ENCODE results near the gene ADARB2. TPM values are rescaled to one million over a fixed set of nuclear protein-coding genes. Genes with fewer than 3 reads are reported as not detected.

Gene ADARB2
- total RNA-seq, 4 donors from 2014 or later = 0.32 to 1.6 (median 0.80) TPM

DNA sequence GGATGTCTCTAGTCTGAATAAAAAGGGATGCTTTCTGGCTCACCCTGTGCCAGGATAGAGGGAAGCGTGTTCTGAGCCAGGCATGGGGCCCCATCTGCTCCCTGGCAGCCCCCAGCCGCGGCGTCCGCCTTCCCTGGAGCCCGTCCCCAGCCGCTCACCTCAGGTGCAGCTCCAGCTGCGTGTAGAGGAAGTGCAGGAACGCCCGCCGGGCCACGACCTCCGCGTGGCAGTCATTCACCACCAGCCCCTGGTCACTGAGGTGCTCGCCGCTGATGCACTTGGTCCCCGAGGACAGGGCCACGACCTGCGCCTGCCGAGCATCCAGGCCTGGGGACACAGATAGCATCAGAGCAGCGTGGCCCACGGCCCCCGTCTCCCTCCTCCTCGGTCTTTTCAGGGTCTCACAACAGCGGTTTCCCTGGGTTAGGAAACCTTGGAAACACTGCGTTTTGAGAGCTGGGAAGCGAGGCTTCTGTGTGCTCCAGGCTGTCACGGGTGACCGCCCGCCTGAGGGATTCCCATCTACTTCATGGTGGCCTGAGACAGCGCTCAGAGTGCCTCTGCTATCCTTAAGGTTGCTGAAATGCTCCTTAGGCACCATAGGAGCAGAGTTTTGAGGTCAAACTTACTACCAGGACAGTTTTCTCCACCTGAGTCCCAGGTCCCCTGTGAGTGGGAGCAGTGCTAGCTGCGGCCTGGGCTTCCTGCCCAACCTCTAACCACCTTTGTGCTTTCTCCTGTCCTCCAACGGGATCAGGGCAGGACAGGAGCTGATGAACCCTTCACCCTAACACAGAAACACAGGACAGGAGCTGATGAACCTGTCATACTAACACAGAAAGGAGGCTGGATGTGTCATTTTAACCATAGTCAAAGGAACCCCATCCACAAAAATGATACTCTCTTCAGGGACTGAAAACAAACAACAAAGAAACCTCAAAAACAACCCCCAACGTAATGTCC is 495.1 kb downstream of the ADARB2 start:
- no peak for DNase-seq (ENCODE audit: low spot score in 2 of 2)
- no peak overlapping the region for H3K4me3 ChIP-seq
- no peaks in the 10 kb centered on the region for H3K36me3 ChIP-seq
- no peaks in the 10 kb centered on the region for H3K4me1 ChIP-seq
- H3K27me3 ChIP-seq = peaks cover 23% of the 10 kb centered on the region
- no peak overlapping the region for H3K27ac ChIP-seq
- TF ChIP-seq, protein P1, sequence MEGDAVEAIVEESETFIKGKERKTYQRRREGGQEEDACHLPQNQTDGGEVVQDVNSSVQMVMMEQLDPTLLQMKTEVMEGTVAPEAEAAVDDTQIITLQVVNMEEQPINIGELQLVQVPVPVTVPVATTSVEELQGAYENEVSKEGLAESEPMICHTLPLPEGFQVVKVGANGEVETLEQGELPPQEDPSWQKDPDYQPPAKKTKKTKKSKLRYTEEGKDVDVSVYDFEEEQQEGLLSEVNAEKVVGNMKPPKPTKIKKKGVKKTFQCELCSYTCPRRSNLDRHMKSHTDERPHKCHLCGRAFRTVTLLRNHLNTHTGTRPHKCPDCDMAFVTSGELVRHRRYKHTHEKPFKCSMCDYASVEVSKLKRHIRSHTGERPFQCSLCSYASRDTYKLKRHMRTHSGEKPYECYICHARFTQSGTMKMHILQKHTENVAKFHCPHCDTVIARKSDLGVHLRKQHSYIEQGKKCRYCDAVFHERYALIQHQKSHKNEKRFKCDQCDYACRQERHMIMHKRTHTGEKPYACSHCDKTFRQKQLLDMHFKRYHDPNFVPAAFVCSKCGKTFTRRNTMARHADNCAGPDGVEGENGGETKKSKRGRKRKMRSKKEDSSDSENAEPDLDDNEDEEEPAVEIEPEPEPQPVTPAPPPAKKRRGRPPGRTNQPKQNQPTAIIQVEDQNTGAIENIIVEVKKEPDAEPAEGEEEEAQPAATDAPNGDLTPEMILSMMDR (IDR thresholded peaks at IDR 0.05) = no peak
- TF ChIP-seq POLR2A (IDR thresholded peaks at IDR 0.05) (no peak), EP300 (IDR thresholded peaks at IDR 0.05) (no peak), POLR2AphosphoS5 (IDR thresholded peaks at IDR 0.05) (no peak)
- 90% methylated on average over 7 of the region's 34 CpGs for WGBS
- H3K9me3 ChIP-seq = no peaks in the 10 kb centered on the region

DNA sequence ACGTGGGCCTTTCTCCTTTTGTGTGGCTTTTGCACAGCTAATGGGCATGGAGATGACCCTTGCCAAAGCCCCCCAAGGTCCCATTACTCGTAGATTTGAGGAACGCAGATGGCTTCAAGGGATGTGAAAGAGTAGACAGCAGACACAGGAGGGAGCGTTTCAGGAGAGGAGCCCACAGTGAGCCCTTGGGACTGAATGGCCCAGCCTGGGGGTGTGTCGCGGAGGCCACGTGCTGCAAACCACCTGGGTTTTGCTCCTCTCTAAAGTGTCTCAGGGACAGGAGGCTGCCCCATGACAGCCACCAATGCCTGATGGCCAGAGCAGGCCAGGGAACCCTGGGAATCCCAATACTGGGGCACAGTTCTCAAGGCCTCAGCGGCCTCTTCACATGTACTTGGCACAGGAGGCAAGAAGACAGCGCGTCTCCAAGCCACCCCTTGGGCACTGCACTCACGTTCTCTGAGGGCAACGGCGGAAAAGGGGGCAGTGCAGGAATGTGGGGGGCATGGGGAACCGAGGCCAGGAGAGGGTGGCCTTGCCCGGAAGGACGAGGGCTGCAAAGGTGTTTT is 495.9 kb downstream of the ADARB2 start:
- Histone ChIP-seq H3K27me3 (peaks cover 23% of the 10 kb centered on the region), H3K4me1 (no peaks in the 10 kb centered on the region), H3K27ac (no peak overlapping the region), H3K9me3 (no peaks in the 10 kb centered on the region), H3K4me3 (no peak overlapping the region), H3K36me3 (no peaks in the 10 kb centered on the region)
- TF ChIP-seq POLR2A (IDR thresholded peaks at IDR 0.05) (no peak), EP300 (IDR thresholded peaks at IDR 0.05) (no peak), POLR2AphosphoS5 (IDR thresholded peaks at IDR 0.05) (no peak)
- TF ChIP-seq, protein P1 (IDR thresholded peaks at IDR 0.05) = no peak
- 92% methylated on average over 14 of the region's 16 CpGs for WGBS
- DNase-seq (ENCODE audit: low spot score in 2 of 2) = no peak

DNA sequence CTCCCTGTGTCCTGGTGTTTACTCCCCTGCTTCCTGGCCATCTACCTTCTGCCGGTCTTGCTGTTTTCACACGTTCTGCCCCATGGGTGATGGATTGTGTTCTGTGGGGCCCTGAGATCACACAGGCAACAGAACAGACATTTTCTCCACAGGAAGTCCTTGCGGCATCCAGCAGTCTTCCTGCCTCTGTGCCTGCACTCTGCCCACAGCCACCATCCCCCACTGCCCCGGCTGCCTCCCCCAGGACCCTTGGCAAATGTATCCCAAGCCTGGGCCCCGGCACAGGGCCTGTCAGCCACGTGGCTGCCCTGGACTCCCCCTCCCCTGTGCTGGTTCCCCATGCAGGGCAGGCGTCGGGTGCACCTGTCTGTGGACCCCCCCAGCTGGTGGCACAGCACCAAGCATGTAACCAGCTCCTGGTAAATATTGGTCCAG is 497.0 kb downstream of the ADARB2 start:
- H3K27me3 ChIP-seq = peaks cover 23% of the 10 kb centered on the region
- H3K4me3 ChIP-seq = no peak overlapping the region
- H3K36me3 ChIP-seq = no peaks in the 10 kb centered on the region
- H3K4me1 ChIP-seq = no peaks in the 10 kb centered on the region
- 30% methylated on average over 7 of the region's 8 CpGs for WGBS
- no peak for DNase-seq (ENCODE audit: low spot score in 2 of 2)
- H3K27ac ChIP-seq = no peak overlapping the region
- no peaks in the 10 kb centered on the region for H3K9me3 ChIP-seq
- TF ChIP-seq POLR2AphosphoS5 (IDR thresholded peaks at IDR 0.05) (no peak), POLR2A (IDR thresholded peaks at IDR 0.05) (no peak), EP300 (IDR thresholded peaks at IDR 0.05) (no peak)
- TF ChIP-seq, protein P1 (IDR thresholded peaks at IDR 0.05) = no peak

DNA sequence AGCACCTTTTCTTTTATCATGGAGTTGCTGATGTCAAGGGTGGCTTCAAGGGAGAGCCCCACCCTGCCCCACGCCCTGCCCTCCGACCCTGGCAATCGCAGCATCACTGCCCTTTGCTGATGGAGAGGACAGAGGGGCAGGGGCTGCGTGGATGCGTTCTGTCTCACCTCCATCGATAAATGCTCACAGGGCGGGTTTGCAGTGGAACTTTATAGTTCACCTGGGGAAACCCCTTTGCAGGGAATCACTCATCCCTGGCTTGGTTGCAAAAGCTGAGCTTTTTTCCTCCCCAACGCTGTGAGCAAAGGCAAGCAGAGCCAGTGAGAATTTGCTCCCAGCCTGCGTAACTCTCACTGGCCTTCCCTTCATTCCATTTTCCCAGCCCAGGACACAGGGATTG is 504.3 kb downstream of the ADARB2 start:
- no peak for DNase-seq (ENCODE audit: low spot score in 2 of 2)

More for the DNA sequence above, 504.3 kb downstream of the ADARB2 start:
- Histone ChIP-seq H3K4me1 (no peaks in the 10 kb centered on the region), H3K36me3 (no peaks in the 10 kb centered on the region), H3K4me3 (no peak overlapping the region), H3K27ac (no peak overlapping the region), H3K9me3 (no peaks in the 10 kb centered on the region), H3K27me3 (no peaks in the 10 kb centered on the region)
- WGBS = 75% methylated on average over 6 of the region's 9 CpGs
- no peak for TF ChIP-seq POLR2AphosphoS5 (IDR thresholded peaks at IDR 0.05)
- TF ChIP-seq, protein P1 (IDR thresholded peaks at IDR 0.05) = no peak
- no peak for TF ChIP-seq EP300 (IDR thresholded peaks at IDR 0.05)

All from suprapubic skin (tissue), 4 donors.